Lung (tissue), 12 donors: ENCODE data around the gene PPP1R27. TPM values are rescaled to one million over a fixed set of nuclear protein-coding genes. Genes with fewer than 3 reads are reported as not detected.

ENCODE experiments used
- ATAC-seq: fragments of 200-7000 bp; cut with Tn5 transposase; one replicate; pipeline ENCODE4 v1.9.1; 2020; ENCODE audit warnings: moderate number of reproducible peaks; ENCODE audit not compliant: insufficient read depth, low FRiP score
- DNase-seq, 3 donors: peaks; one replicate each; pipeline ENCODE4 v3.0.0-alpha.2; 2013 to 2017
- H3K27ac ChIP-seq, 2 donors: one replicate each; pipeline ENCODE4 v1.5.1; 2013; ENCODE audit warnings: mild to moderate bottlenecking in 2 of 2, moderate library complexity in 2 of 2, control low read depth in 1 of 2, inconsistent platforms in 1 of 2, low read depth in 1 of 2, low read length in 1 of 2
- H3K27me3 ChIP-seq, 3 donors: one replicate each; pipeline ENCODE4 v1.5.1; 2013; ENCODE audit warnings: low read length in 2 of 3; ENCODE audit not compliant: control insufficient read depth in 3 of 3, insufficient read depth in 3 of 3
- H3K36me3 ChIP-seq, 4 donors: one replicate each; pipeline ENCODE4 v1.5.1; 2013; ENCODE audit warnings: low read length in 4 of 4, mild to moderate bottlenecking in 1 of 4, moderate library complexity in 1 of 4; ENCODE audit not compliant: control insufficient read depth in 4 of 4, insufficient read depth in 4 of 4
- H3K4me1 ChIP-seq, 5 donors: one replicate each; pipeline ENCODE4 v1.5.1; 2013; ENCODE audit warnings: low read length in 5 of 5, mild to moderate bottlenecking in 2 of 5, moderate library complexity in 1 of 5; ENCODE audit not compliant: control insufficient read depth in 5 of 5, insufficient read depth in 5 of 5
- H3K4me3 ChIP-seq: one replicate; pipeline ENCODE4 v1.5.1; 2013; ENCODE audit warnings: mild to moderate bottlenecking, control low read depth, moderate library complexity
- H3K9ac ChIP-seq, 2 donors: one replicate each; pipeline ENCODE4 v1.5.1; 2013; ENCODE audit warnings: low read length in 2 of 2, control low read depth in 1 of 2; ENCODE audit not compliant: insufficient read depth in 1 of 2
- H3K9me3 ChIP-seq, 4 donors: one replicate each; pipeline ENCODE4 v1.5.1; 2013; ENCODE audit warnings: low read length in 3 of 4, mild to moderate bottlenecking in 1 of 4, moderate library complexity in 1 of 4; ENCODE audit not compliant: control insufficient read depth in 4 of 4, insufficient read depth in 3 of 4
- WGBS, 2 donors: extraction: QIAGEN DNeasy Blood & Tissue Kit; methylation state at CpG; one replicate each; pipeline ENCODE4 v1.1.7; 2013; 5-methylcytosine and 5-hydroxymethylcytosine counted together
- polyA plus RNA-seq, 2 donors: library from polyadenylated mRNA; stranded (reverse); fragments of 200-250 nt; gene quantifications; one replicate each; pipeline ENCODE4 v1.2.1, GENCODE V29; 2013
- total RNA-seq, 2 donors: library from RNA; depleted of rRNA in 1 of 2; stranded (reverse); fragments of >200 nt in 1 of 2; gene quantifications; one replicate each; pipeline ENCODE4 v1.2.1, GENCODE V29; 2014 to 2021
- TF ChIP-seq, protein P1 (sequence below): IDR thresholded peaks from 2 replicates; pipeline ENCODE4 v1.5.1; 2012; ENCODE audit warnings: mild to moderate bottlenecking; ENCODE audit errors: control extremely low read depth, extremely low read depth
- donor health status: control.
- donor health status: control.
- donor health status: Bipolar disorder and iron deficiency.
- donor health status: healthy.
- donor health status: DM: yes; HTN: yes; CAD: no.

PPP1R27 gene
- total and polyA plus RNA-seq, 4 donors: 0.13 TPM; not detected in 3

- Histone ChIP-seq H3K4me3 (no peak overlapping the region), H3K4me1 (peaks cover 0 to 9% (median 4%) of the 10 kb centered on the region in 5 donors), H3K27me3 (no peaks in the 10 kb centered on the region), H3K9ac (no peak overlapping the region), H3K36me3 (peaks cover 0 to 6% (median under 1%) of the 10 kb centered on the region in 4 donors), H3K27ac (peak overlapping the region in 1 of 2 donors; percentile 60), H3K9me3 (no peaks in the 10 kb centered on the region)
- TF ChIP-seq, protein P1, sequence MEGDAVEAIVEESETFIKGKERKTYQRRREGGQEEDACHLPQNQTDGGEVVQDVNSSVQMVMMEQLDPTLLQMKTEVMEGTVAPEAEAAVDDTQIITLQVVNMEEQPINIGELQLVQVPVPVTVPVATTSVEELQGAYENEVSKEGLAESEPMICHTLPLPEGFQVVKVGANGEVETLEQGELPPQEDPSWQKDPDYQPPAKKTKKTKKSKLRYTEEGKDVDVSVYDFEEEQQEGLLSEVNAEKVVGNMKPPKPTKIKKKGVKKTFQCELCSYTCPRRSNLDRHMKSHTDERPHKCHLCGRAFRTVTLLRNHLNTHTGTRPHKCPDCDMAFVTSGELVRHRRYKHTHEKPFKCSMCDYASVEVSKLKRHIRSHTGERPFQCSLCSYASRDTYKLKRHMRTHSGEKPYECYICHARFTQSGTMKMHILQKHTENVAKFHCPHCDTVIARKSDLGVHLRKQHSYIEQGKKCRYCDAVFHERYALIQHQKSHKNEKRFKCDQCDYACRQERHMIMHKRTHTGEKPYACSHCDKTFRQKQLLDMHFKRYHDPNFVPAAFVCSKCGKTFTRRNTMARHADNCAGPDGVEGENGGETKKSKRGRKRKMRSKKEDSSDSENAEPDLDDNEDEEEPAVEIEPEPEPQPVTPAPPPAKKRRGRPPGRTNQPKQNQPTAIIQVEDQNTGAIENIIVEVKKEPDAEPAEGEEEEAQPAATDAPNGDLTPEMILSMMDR: no peak
- WGBS, 2 donors: 34 to 69% methylated on average over 9 of the region's 9 CpGs
- DNase-seq: no peak
- no peak for ATAC-seq
Observed at GRCh38 chr17:81837641-81838040, 2.8 kb upstream of the PPP1R27 start.

- Histone ChIP-seq H3K4me1 (peaks cover 0 to 17% (median 11%) of the 10 kb centered on the region in 5 donors), H3K9me3 (no peaks in the 10 kb centered on the region), H3K4me3 (peak overlapping the region; percentile 58), H3K27ac (peak overlapping the region; percentile 89 to 95), H3K27me3 (no peaks in the 10 kb centered on the region), H3K36me3 (peaks cover 0 to 5% (median 0%) of the 10 kb centered on the region in 4 donors), H3K9ac (peak overlapping the region; percentile 77 to 91)
- TF ChIP-seq, protein P1: no peak
- WGBS, 2 donors: 82 to 90% methylated on average over 31 of the region's 31 CpGs
- ATAC-seq (no peak), DNase-seq (peak in 1 of 3 donors; percentile 9)
Observed at GRCh38 chr17:81833921-81834830, 674 bp downstream of the PPP1R27 start.

DNA sequence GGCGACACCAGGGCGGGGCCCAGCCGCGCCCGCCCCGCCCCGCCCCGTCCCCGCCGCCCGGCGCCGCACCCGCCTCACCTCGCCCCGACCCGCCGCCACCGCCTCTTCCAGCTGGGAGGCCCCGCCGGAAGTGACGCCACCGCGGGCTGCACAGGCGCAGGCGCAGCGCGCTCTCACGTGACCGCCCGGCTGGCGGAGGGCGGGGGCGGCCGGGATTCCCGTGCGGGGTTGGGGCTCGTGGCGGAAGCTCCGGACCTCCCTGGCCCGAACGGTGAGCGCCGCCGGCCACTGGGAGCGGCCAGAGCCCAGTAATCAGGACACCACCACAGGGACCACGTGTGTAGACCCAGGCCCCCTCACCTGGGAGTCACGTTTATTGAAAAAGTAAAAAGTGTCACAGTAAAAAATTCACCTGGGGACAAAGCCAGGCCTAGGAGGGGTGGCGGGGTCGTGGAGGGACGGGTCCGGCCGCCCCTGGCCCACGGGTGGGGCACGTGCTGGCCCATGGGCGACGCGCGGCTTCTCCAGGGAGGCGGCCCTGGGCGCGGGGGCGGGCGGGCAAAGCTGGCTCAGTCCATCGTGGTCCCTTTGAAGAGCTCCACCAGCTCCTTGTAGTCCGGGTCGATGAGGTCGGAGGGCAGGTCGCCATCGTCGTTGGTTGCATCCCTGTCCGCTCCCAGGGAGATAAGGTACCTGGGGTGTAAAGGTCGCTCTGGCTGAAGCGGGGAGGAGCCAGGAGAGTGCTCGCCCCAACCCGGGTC, 1.5 kb downstream of the PPP1R27 start, which contains the start of gene MCRIP1:
Gene MCRIP1 (minus strand): TSS at position 132 of the 761 bp plus-strand sequence. CDS start 8,785 bp downstream, outside the sequence.
- Histone ChIP-seq H3K4me3 (peak within 1 kb of the TSS; percentile 67), H3K36me3 (peaks cover 0 to 5% (median 0%) of the 10 kb centered on the region in 4 donors), H3K27me3 (no peaks in the 10 kb centered on the region), H3K27ac (peak within 1 kb of the TSS; percentile 89 to 97), H3K9me3 (no peaks in the 10 kb centered on the region), H3K9ac (peak within 1 kb of the TSS; percentile 77 to 91), H3K4me1 (peaks cover 0 to 17% (median 11%) of the 10 kb centered on the region in 5 donors)
- DNase-seq: peak; percentile 94 to 96 (median 96)
- WGBS, 2 donors: 2 to 5% methylated on average over 51 to 76 of the region's 76 CpGs
- ATAC-seq: peak; percentile 1
- TF ChIP-seq, protein P1: no peak
